ENCODE data around the gene SLC22A16.
"Not testable (repeated sequence)": the region's sequence is repeated elsewhere in the genome, so short reads cannot be mapped to it uniquely, and the experiment has no call there.

SLC22A16 gene

GRCh38 chr6:110511401-110511800 lies 35.0 kb upstream of the SLC22A16 start:
- no peaks in the 10 kb centered on the region for H3K36me3 Mint-ChIP-seq (ENCODE audit: insufficient read depth)
- peaks cover 14 to 31% of the 10 kb centered on the region in 2 donors for H3K27me3 Mint-ChIP-seq
- no peaks in the 10 kb centered on the region for H3K9me3 Mint-ChIP-seq
- ATAC-seq (replicated peaks) (no peak), DNase-seq (no peak)
- H3K4me1 Mint-ChIP-seq (ENCODE audit: low read depth in 2 of 2): no peaks in the 10 kb centered on the region
- H3K4me3 Mint-ChIP-seq: no peak overlapping the region
- H3K27ac Mint-ChIP-seq: no peak overlapping the region

GRCh38 chr6:110509617-110510241 lies 33.3 kb upstream of the SLC22A16 start:
- Mint-ChIP-seq H3K4me3 (no peak overlapping the region), H3K4me1 (ENCODE audit: low read depth in 2 of 2) (no peaks in the 10 kb centered on the region), H3K27ac (no peak overlapping the region), H3K27me3 (peaks cover 25 to 40% of the 10 kb centered on the region in 2 donors), H3K9me3 (no peaks in the 10 kb centered on the region), H3K36me3 (ENCODE audit: insufficient read depth) (no peaks in the 10 kb centered on the region)
- DNase-seq: no peak
- no peak for ATAC-seq (replicated peaks)

GRCh38 chr6:110504891-110505290 lies 28.5 kb upstream of the SLC22A16 start:
- not testable (repeated sequence) for H3K9me3 Mint-ChIP-seq; H3K36me3 Mint-ChIP-seq (ENCODE audit: insufficient read depth); H3K27ac Mint-ChIP-seq; H3K4me3 Mint-ChIP-seq; H3K4me1 Mint-ChIP-seq (ENCODE audit: low read depth in 2 of 2); DNase-seq; ATAC-seq (replicated peaks)
- peaks cover 43 to 50% of the 10 kb centered on the region in 2 donors for H3K27me3 Mint-ChIP-seq

GRCh38 chr6:110495949-110496348 lies 19.5 kb upstream of the SLC22A16 start:
- Mint-ChIP-seq H3K4me1 (ENCODE audit: low read depth in 2 of 2) (no peaks in the 10 kb centered on the region), H3K27ac (no peak overlapping the region), H3K9me3 (no peaks in the 10 kb centered on the region), H3K27me3 (peaks cover 38 to 82% of the 10 kb centered on the region in 2 donors), H3K36me3 (ENCODE audit: insufficient read depth) (no peaks in the 10 kb centered on the region), H3K4me3 (no peak overlapping the region)
- ATAC-seq (replicated peaks) (no peak), DNase-seq (no peak)

- ATAC-seq (replicated peaks) (no peak), DNase-seq (no peak)
- no peaks in the 10 kb centered on the region for H3K9me3 Mint-ChIP-seq
- no peak overlapping the region for H3K4me3 Mint-ChIP-seq
- H3K27me3 Mint-ChIP-seq: peaks cover 49 to 76% of the 10 kb centered on the region in 2 donors
- no peaks in the 10 kb centered on the region for H3K36me3 Mint-ChIP-seq (ENCODE audit: insufficient read depth)
- H3K27ac Mint-ChIP-seq: no peak overlapping the region
- no peaks in the 10 kb centered on the region for H3K4me1 Mint-ChIP-seq (ENCODE audit: low read depth in 2 of 2)
Observed at GRCh38 chr6:110493253-110493800, 16.9 kb upstream of the SLC22A16 start.

- H3K4me3 Mint-ChIP-seq: no peak overlapping the region
- H3K27ac Mint-ChIP-seq: no peak overlapping the region
- ATAC-seq (replicated peaks) (no peak), DNase-seq (no peak)
- peaks cover 53 to 73% of the 10 kb centered on the region in 2 donors for H3K27me3 Mint-ChIP-seq
- H3K4me1 Mint-ChIP-seq (ENCODE audit: low read depth in 2 of 2): no peaks in the 10 kb centered on the region
- no peaks in the 10 kb centered on the region for H3K36me3 Mint-ChIP-seq (ENCODE audit: insufficient read depth)
- H3K9me3 Mint-ChIP-seq: no peaks in the 10 kb centered on the region
Observed at GRCh38 chr6:110492584-110492983, 16.2 kb upstream of the SLC22A16 start.

- H3K9me3 Mint-ChIP-seq: no peaks in the 10 kb centered on the region
- peaks cover 58 to 73% of the 10 kb centered on the region in 2 donors for H3K27me3 Mint-ChIP-seq
- no peaks in the 10 kb centered on the region for H3K36me3 Mint-ChIP-seq (ENCODE audit: insufficient read depth)
- H3K27ac Mint-ChIP-seq: no peak overlapping the region
- no peaks in the 10 kb centered on the region for H3K4me1 Mint-ChIP-seq (ENCODE audit: low read depth in 2 of 2)
- ATAC-seq (replicated peaks) (no peak), DNase-seq (no peak)
- no peak overlapping the region for H3K4me3 Mint-ChIP-seq
Observed at GRCh38 chr6:110491644-110492317, 15.4 kb upstream of the SLC22A16 start.

- no peaks in the 10 kb centered on the region for H3K9me3 Mint-ChIP-seq
- H3K27ac Mint-ChIP-seq: no peak overlapping the region
- H3K4me3 Mint-ChIP-seq: no peak overlapping the region
- ATAC-seq (replicated peaks): no peak
- no peak for DNase-seq
- no peaks in the 10 kb centered on the region for H3K4me1 Mint-ChIP-seq (ENCODE audit: low read depth in 2 of 2)
- H3K36me3 Mint-ChIP-seq (ENCODE audit: insufficient read depth): no peaks in the 10 kb centered on the region
- peaks cover 63 to 74% of the 10 kb centered on the region in 2 donors for H3K27me3 Mint-ChIP-seq
Observed at GRCh38 chr6:110491299-110491643, 14.9 kb upstream of the SLC22A16 start.

GRCh38 chr6:110490110-110490509 lies 13.7 kb upstream of the SLC22A16 start:
- no peak for DNase-seq
- Mint-ChIP-seq H3K4me3 (no peak overlapping the region), H3K36me3 (ENCODE audit: insufficient read depth) (no peaks in the 10 kb centered on the region), H3K27ac (no peak overlapping the region), H3K9me3 (no peaks in the 10 kb centered on the region), H3K4me1 (ENCODE audit: low read depth in 2 of 2) (no peaks in the 10 kb centered on the region), H3K27me3 (peaks cover 74 to 78% of the 10 kb centered on the region in 2 donors)
- no peak for ATAC-seq (replicated peaks)

- Mint-ChIP-seq H3K27me3 (peaks cover 68 to 70% of the 10 kb centered on the region in 2 donors), H3K27ac (no peak overlapping the region), H3K4me1 (ENCODE audit: low read depth in 2 of 2) (no peaks in the 10 kb centered on the region), H3K9me3 (no peaks in the 10 kb centered on the region), H3K36me3 (ENCODE audit: insufficient read depth) (no peaks in the 10 kb centered on the region), H3K4me3 (no peak overlapping the region)
- no peak for DNase-seq
- ATAC-seq (replicated peaks): no peak
Observed at GRCh38 chr6:110488606-110489190, 12.3 kb upstream of the SLC22A16 start.

- not testable (repeated sequence) for ATAC-seq (replicated peaks); H3K4me1 Mint-ChIP-seq (ENCODE audit: low read depth in 2 of 2); H3K36me3 Mint-ChIP-seq (ENCODE audit: insufficient read depth); H3K27ac Mint-ChIP-seq; H3K9me3 Mint-ChIP-seq; DNase-seq; H3K4me3 Mint-ChIP-seq
- peaks cover 63 to 67% of the 10 kb centered on the region in 2 donors for H3K27me3 Mint-ChIP-seq
Observed at GRCh38 chr6:110487968-110488381, 11.6 kb upstream of the SLC22A16 start.

GRCh38 chr6:110486756-110487155 lies 10.3 kb upstream of the SLC22A16 start:
- Mint-ChIP-seq H3K27ac (no peak overlapping the region), H3K9me3 (no peaks in the 10 kb centered on the region), H3K4me1 (ENCODE audit: low read depth in 2 of 2) (no peaks in the 10 kb centered on the region), H3K27me3 (peaks cover 51 to 64% of the 10 kb centered on the region in 2 donors), H3K36me3 (ENCODE audit: insufficient read depth) (no peaks in the 10 kb centered on the region), H3K4me3 (no peak overlapping the region)
- no peak for ATAC-seq (replicated peaks)
- DNase-seq: no peak

GRCh38 chr6:110485491-110485890 lies 9.1 kb upstream of the SLC22A16 start:
- Mint-ChIP-seq H3K9me3 (no peaks in the 10 kb centered on the region), H3K4me1 (ENCODE audit: low read depth in 2 of 2) (no peaks in the 10 kb centered on the region), H3K27ac (no peak overlapping the region), H3K27me3 (peaks cover 44 to 58% of the 10 kb centered on the region in 2 donors), H3K4me3 (no peak overlapping the region), H3K36me3 (ENCODE audit: insufficient read depth) (no peaks in the 10 kb centered on the region)
- no peak for ATAC-seq (replicated peaks)
- DNase-seq: no peak

GRCh38 chr6:110484321-110484720 lies 7.9 kb upstream of the SLC22A16 start:
- no peak overlapping the region for H3K27ac Mint-ChIP-seq
- H3K27me3 Mint-ChIP-seq: peaks cover 40 to 51% of the 10 kb centered on the region in 2 donors
- no peaks in the 10 kb centered on the region for H3K4me1 Mint-ChIP-seq (ENCODE audit: low read depth in 2 of 2)
- no peaks in the 10 kb centered on the region for H3K36me3 Mint-ChIP-seq (ENCODE audit: insufficient read depth)
- H3K4me3 Mint-ChIP-seq: no peak overlapping the region
- ATAC-seq (replicated peaks) (no peak), DNase-seq (no peak)
- no peaks in the 10 kb centered on the region for H3K9me3 Mint-ChIP-seq

All from effector memory CD8-positive, alpha-beta T cell (primary cell).